ENCODE data around the gene UGT1A6.

DNA sequence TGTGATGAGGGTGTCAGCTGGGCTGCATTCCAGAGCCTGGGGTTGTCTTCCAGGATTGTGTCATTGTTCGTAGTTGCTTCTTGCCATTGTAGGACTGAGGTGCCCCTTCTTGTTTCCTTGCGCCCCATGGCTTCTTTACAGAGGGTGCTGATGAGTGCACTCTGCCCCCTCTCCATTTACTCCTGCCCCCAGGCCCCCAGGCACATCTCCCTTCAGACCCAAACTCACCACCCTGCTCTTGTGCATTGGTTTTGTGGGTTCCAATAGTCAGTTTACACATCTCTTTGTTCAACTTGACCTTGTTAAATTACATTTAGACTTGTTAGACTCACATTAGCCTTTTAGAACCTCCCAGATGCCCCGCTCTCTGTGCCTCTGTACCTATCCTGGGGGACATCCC is 128.5 kb downstream of the UGT1A6 start:
- TF ChIP-seq RFX5 (IDR thresholded peaks at IDR 0.05; ENCODE audit: low read length): no peak
- no peak for TF ChIP-seq TAF1 (IDR thresholded peaks at IDR 0.05; ENCODE audit: borderline replicate concordance, low read depth, low read length)
- TF ChIP-seq, protein P1, sequence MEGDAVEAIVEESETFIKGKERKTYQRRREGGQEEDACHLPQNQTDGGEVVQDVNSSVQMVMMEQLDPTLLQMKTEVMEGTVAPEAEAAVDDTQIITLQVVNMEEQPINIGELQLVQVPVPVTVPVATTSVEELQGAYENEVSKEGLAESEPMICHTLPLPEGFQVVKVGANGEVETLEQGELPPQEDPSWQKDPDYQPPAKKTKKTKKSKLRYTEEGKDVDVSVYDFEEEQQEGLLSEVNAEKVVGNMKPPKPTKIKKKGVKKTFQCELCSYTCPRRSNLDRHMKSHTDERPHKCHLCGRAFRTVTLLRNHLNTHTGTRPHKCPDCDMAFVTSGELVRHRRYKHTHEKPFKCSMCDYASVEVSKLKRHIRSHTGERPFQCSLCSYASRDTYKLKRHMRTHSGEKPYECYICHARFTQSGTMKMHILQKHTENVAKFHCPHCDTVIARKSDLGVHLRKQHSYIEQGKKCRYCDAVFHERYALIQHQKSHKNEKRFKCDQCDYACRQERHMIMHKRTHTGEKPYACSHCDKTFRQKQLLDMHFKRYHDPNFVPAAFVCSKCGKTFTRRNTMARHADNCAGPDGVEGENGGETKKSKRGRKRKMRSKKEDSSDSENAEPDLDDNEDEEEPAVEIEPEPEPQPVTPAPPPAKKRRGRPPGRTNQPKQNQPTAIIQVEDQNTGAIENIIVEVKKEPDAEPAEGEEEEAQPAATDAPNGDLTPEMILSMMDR (IDR thresholded peaks at IDR 0.05): no peak
- TF ChIP-seq, protein P2, sequence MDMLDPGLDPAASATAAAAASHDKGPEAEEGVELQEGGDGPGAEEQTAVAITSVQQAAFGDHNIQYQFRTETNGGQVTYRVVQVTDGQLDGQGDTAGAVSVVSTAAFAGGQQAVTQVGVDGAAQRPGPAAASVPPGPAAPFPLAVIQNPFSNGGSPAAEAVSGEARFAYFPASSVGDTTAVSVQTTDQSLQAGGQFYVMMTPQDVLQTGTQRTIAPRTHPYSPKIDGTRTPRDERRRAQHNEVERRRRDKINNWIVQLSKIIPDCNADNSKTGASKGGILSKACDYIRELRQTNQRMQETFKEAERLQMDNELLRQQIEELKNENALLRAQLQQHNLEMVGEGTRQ (IDR thresholded peaks at IDR 0.05; ENCODE audit: borderline replicate concordance, low read depth, low read length): no peak
- TF ChIP-seq, protein P3, sequence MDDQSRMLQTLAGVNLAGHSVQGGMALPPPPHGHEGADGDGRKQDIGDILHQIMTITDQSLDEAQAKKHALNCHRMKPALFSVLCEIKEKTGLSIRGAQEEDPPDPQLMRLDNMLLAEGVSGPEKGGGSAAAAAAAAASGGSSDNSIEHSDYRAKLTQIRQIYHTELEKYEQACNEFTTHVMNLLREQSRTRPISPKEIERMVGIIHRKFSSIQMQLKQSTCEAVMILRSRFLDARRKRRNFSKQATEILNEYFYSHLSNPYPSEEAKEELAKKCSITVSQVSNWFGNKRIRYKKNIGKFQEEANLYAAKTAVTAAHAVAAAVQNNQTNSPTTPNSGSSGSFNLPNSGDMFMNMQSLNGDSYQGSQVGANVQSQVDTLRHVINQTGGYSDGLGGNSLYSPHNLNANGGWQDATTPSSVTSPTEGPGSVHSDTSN (IDR thresholded peaks at IDR 0.05): no peak
- TF ChIP-seq POLR2AphosphoS5 (IDR thresholded peaks at IDR 0.05; ENCODE audit: low read depth, low read length): no peak
- TF ChIP-seq SMC3 (IDR thresholded peaks at IDR 0.05; ENCODE audit: low read depth, low read length): no peak
- TF ChIP-seq, protein P4, sequence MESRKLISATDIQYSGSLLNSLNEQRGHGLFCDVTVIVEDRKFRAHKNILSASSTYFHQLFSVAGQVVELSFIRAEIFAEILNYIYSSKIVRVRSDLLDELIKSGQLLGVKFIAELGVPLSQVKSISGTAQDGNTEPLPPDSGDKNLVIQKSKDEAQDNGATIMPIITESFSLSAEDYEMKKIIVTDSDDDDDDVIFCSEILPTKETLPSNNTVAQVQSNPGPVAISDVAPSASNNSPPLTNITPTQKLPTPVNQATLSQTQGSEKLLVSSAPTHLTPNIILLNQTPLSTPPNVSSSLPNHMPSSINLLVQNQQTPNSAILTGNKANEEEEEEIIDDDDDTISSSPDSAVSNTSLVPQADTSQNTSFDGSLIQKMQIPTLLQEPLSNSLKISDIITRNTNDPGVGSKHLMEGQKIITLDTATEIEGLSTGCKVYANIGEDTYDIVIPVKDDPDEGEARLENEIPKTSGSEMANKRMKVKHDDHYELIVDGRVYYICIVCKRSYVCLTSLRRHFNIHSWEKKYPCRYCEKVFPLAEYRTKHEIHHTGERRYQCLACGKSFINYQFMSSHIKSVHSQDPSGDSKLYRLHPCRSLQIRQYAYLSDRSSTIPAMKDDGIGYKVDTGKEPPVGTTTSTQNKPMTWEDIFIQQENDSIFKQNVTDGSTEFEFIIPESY (IDR thresholded peaks at IDR 0.05; ENCODE audit: borderline replicate concordance, low read depth): no peak
- TF ChIP-seq, protein P5, sequence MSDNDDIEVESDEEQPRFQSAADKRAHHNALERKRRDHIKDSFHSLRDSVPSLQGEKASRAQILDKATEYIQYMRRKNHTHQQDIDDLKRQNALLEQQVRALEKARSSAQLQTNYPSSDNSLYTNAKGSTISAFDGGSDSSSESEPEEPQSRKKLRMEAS (IDR thresholded peaks at IDR 0.05; ENCODE audit: low read depth): no peak

Data from SK-N-SH (cell line).